ENCODE measurements around the gene HOXD8. TPM values are rescaled to one million over a fixed set of nuclear protein-coding genes. Genes with fewer than 3 reads are reported as not detected.

HOXD8 gene
- total and polyA plus RNA-seq, 4 donors = 0.34 to 1.6 (median 1.0) TPM

DNA sequence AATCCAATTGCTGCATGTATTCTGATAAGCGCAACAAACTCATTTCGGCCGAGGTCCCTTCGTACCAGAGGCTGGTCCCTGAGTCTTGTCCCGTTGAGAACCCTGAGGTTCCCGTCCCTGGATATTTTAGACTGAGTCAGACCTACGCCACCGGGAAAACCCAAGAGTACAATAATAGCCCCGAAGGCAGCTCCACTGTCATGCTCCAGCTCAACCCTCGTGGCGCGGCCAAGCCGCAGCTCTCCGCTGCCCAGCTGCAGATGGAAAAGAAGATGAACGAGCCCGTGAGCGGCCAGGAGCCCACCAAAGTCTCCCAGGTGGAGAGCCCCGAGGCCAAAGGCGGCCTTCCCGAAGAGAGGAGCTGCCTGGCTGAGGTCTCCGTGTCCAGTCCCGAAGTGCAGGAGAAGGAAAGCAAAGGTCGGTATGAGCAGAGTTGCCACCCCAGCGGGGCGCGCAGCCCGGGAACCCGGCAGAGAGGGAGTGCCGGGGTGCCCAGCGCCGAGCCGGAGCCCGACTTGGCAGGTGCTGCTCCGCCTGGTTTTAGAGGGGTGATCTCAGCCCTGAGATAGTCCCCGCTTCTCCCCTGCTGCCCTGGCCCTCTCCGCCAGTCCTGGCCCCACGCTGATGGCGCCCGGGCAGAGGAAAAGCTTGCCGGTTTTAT is 12.2 kb upstream of the HOXD8 start:
- TF ChIP-seq, protein P1, sequence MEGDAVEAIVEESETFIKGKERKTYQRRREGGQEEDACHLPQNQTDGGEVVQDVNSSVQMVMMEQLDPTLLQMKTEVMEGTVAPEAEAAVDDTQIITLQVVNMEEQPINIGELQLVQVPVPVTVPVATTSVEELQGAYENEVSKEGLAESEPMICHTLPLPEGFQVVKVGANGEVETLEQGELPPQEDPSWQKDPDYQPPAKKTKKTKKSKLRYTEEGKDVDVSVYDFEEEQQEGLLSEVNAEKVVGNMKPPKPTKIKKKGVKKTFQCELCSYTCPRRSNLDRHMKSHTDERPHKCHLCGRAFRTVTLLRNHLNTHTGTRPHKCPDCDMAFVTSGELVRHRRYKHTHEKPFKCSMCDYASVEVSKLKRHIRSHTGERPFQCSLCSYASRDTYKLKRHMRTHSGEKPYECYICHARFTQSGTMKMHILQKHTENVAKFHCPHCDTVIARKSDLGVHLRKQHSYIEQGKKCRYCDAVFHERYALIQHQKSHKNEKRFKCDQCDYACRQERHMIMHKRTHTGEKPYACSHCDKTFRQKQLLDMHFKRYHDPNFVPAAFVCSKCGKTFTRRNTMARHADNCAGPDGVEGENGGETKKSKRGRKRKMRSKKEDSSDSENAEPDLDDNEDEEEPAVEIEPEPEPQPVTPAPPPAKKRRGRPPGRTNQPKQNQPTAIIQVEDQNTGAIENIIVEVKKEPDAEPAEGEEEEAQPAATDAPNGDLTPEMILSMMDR (IDR thresholded peaks at IDR 0.05; ENCODE audit: control extremely low read depth, extremely low read depth) = no peak
- DNase-seq = no peak
- H3K9ac ChIP-seq (ENCODE audit: insufficient read depth in 1 of 2, low read length in 2 of 2) = no peak overlapping the region
- peaks cover 0 to 19% (median 0%) of the 10 kb centered on the region in 4 donors for H3K9me3 ChIP-seq (ENCODE audit: control insufficient read depth in 4 of 4, insufficient read depth in 3 of 4, low read length in 3 of 4)
- no peak overlapping the region for H3K4me3 ChIP-seq
- no peak overlapping the region for H3K27ac ChIP-seq (ENCODE audit: low read depth in 1 of 2, low read length in 1 of 2)
- 20 to 21% methylated on average over 37 to 40 of the region's 40 CpGs for WGBS, 2 donors
- H3K4me1 ChIP-seq (ENCODE audit: control insufficient read depth in 5 of 5, insufficient read depth in 5 of 5, low read length in 5 of 5) = peaks cover 0 to 5% (median 0%) of the 10 kb centered on the region in 5 donors
- H3K36me3 ChIP-seq (ENCODE audit: control insufficient read depth in 4 of 4, insufficient read depth in 4 of 4, low read length in 4 of 4) = no peaks in the 10 kb centered on the region
- ATAC-seq (ENCODE audit: insufficient read depth, low FRiP score) = no peak
- peaks cover 36 to 96% (median 93%) of the 10 kb centered on the region in 3 donors for H3K27me3 ChIP-seq (ENCODE audit: control insufficient read depth in 3 of 3, insufficient read depth in 3 of 3, low read length in 2 of 3)

DNA sequence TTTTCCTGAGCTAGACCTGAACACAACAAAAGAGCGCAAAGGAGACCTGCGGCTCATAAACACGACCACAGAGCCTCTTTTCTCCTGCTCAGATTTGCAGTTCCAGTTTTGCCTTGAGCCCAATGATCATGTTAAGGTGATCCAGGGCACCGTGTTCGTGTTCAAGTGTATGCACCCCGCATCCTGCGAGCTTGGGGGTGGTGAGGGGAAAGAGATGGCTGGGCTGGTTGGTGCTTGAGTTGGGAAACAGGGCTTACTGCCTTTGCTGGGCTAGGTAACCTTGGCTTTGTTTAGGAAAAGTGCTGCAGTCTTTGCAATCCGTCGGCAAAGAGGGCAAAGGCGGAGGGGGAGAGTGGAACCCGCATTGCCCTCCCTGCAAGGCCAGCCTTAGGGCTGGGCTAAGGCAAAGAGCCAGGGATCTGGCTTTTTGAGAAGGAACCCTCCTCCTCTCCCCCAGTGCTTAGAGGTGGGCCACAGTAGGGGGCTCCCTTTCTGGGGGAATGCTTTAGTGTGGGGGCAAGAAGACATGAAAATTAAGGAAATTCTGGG is 11.6 kb upstream of the HOXD8 start:
- DNase-seq (no peak), ATAC-seq (ENCODE audit: insufficient read depth, low FRiP score) (no peak)
- 12 to 14% methylated on average over 11 of the region's 11 CpGs for WGBS, 2 donors

DNA sequence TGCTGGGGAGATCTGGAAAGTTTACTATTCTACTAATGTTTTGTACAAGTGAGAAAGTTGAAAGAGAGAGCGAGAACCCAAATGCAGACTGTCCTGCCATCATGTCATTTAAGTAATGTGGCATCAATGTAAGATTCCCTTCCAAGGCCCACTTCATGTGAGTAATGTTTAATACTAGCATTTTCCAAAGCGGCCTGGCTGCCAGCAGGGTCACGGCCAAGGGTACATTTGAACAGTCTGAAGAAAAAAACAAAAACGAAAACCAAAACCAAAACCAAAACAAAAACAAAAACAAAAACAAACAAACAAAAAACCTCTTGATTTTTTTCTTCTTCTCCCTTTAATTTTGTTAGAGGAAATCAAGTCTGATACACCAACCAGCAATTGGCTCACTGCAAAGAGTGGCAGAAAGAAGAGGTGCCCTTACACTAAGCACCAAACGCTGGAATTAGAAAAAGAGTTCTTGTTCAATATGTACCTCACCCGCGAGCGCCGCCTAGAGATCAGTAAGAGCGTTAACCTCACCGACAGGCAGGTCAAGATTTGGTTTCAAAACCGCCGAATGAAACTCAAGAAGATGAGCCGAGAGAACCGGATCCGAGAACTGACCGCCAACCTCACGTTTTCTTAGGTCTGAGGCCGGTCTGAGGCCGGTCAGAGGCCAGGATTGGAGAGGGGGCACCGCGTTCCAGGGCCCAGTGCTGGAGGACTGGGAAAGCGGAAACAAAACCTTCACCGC is 10.7 kb upstream of the HOXD8 start:
- ATAC-seq (ENCODE audit: insufficient read depth, low FRiP score) = no peak
- Histone ChIP-seq H3K4me1 (ENCODE audit: control insufficient read depth in 5 of 5, insufficient read depth in 5 of 5, low read length in 5 of 5) (peaks cover 0 to 11% (median 3%) of the 10 kb centered on the region in 5 donors), H3K9ac (ENCODE audit: insufficient read depth in 1 of 2, low read length in 2 of 2) (no peak overlapping the region), H3K4me3 (no peak overlapping the region), H3K27ac (ENCODE audit: low read depth in 1 of 2, low read length in 1 of 2) (no peak overlapping the region), H3K36me3 (ENCODE audit: control insufficient read depth in 4 of 4, insufficient read depth in 4 of 4, low read length in 4 of 4) (no peaks in the 10 kb centered on the region), H3K9me3 (ENCODE audit: control insufficient read depth in 4 of 4, insufficient read depth in 3 of 4, low read length in 3 of 4) (peaks cover 0 to 13% (median 0%) of the 10 kb centered on the region in 4 donors), H3K27me3 (ENCODE audit: control insufficient read depth in 3 of 3, insufficient read depth in 3 of 3, low read length in 2 of 3) (peaks cover 28 to 89% (median 89%) of the 10 kb centered on the region in 3 donors)
- TF ChIP-seq, protein P1 (IDR thresholded peaks at IDR 0.05; ENCODE audit: control extremely low read depth, extremely low read depth) = no peak
- DNase-seq = peak in 1 of 3 donors; percentile 41
- WGBS, 2 donors = 11% methylated on average over 24 of the region's 24 CpGs

More for the DNA sequence above, 11.6 kb upstream of the HOXD8 start:
- Histone ChIP-seq H3K9me3 (ENCODE audit: control insufficient read depth in 4 of 4, insufficient read depth in 3 of 4, low read length in 3 of 4) (peaks cover 0 to 12% (median 0%) of the 10 kb centered on the region in 4 donors), H3K4me3 (no peak overlapping the region), H3K9ac (ENCODE audit: insufficient read depth in 1 of 2, low read length in 2 of 2) (no peak overlapping the region), H3K27me3 (ENCODE audit: control insufficient read depth in 3 of 3, insufficient read depth in 3 of 3, low read length in 2 of 3) (peaks cover 30 to 92% (median 91%) of the 10 kb centered on the region in 3 donors), H3K27ac (ENCODE audit: low read depth in 1 of 2, low read length in 1 of 2) (no peak overlapping the region), H3K36me3 (ENCODE audit: control insufficient read depth in 4 of 4, insufficient read depth in 4 of 4, low read length in 4 of 4) (no peaks in the 10 kb centered on the region), H3K4me1 (ENCODE audit: control insufficient read depth in 5 of 5, insufficient read depth in 5 of 5, low read length in 5 of 5) (peaks cover 0 to 5% (median 0%) of the 10 kb centered on the region in 5 donors)
- TF ChIP-seq, protein P1 (IDR thresholded peaks at IDR 0.05; ENCODE audit: control extremely low read depth, extremely low read depth) = no peak

All from lung (tissue), 12 donors.